ENCODE measurements around the gene SELENOI.

SELENOI gene

DNA sequence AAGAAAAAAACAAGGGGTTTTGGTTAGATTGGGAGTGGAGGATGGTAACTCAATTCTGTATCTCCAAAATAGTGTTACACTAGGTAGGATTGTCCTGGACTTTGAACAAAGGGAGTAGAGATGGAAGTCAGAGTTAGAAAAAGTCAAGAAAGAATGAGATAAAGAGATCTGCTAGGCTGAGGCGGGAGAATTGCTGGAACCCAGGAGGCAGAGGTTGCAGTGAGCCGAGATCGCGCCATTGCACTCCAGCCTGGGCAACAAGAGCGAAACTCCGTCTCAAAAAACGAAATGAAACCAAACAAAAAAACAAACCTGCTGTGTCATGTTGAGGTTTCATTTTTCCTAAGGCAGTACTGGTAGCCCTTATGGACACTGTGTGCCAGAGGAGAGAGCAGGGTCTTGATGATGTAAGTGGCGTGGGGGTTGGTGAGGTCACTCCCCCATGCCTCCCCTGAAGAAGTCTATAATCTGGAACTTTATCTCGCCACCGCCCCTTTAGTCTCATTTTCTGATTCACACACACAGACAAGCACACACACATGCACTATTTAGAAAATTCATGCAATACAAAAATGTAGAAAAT, 66.2 kb downstream of the SELENOI start:
- no peak for DNase-seq

DNA sequence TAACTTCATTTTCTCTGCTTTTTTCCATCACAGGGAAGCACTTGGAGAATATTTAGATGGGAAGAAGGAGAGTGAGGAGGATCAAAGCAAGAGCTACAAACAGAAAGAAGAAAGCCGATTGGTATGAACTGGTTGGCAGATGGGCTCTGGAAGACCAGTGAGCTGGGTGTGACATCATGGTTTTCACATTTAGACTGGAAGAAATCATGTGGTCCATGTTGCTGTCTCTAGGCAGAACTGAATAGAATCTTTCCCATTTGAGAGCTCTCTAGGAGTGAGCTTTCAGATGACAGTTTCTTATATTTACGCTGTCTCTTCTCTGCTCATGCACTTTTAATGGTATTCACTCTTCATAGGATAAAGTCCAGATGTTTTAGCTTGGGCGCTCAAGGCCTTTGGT, 68.4 kb downstream of the SELENOI start:
- no peak for DNase-seq

DNA sequence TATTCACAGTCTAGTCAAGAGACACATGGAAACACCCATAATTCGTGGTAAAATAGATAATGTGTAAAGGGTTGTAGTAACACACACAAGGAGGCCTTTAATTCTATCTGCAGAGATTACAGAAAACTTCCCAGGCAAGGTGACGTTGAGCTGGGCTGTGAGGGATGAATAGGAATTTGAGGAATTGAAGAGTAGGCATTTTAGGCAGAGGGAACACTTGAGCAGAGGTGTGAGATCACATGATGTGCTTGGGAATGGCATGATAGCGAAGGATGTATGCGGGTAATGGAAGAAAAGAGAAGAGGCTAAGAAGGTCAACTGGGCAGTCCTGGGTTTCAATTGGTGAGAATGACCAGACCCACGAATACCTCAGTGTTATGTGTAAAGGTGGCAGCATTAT, 76.0 kb downstream of the SELENOI start:
- no peak for DNase-seq

DNA sequence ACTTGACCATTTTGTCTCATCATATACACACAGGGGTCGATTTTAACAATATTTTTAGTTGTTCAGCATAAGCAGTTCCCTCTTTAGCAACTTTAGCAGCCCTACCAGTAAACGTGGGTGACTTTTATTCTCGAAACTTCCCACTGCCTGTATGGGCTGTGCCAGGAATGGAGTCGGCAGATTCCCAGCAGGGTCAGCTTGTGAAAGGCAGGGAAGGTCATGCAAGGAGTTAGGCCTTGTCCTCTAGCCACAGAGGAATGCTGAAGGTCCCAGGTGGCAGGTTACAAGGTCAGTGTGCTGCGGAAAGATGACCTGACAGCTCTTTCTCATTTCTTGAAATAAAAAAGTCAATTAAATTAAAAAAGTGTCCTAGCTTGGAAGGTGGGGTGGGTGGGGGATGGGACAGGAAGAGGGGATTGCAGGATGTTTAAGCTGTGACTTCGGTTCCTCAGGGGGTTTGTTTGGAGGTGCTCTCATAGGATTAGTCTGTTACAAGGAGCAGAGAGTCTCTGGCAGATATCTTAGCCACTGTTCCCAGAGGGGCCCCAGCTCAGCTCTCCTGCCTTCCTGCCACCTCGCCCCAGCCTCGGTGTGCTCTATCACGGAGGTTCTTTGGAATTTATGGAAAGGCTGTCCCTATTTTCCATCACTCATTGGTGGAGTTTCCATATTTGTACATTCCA, 77.1 kb downstream of the SELENOI start:
- DNase-seq: no peak

DNA sequence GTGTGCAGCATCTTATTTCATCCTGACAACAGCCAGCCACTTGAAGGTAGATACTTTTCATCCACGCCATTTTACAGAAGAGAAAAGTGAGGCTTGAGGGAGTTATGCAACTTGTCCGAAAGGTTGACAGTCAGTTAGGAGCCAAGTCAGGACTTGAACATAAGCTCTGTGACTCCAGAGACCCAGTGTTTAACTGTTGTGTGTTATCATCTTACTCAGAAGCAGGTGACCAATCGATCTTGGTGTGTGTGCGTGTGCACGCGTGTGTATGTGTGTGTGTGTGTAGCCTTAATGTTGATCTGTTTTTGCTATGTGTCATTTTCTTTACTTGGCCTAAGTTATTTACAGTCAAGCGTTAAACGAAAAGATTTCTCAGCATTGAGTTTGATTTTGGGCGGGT, 77.8 kb downstream of the SELENOI start:
- DNase-seq: no peak

DNA sequence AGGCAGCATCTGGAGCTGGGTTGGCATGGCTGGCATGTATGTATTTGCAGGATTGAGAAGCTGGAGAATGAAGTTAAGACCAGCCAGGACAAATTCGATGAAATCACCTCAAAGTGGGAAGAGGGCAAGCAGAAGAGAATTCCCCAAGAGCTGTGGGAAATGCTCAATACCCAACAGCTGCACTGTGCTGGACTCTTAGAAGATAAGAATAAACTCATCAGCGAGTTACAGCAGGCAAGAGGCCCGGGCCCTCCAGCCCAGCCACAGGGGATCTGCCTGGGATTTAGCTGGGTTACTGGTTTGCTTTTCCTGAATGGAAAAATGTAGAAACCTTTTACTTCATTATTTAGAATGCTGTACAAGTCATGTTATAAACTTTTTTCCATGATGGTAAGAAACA, 78.3 kb downstream of the SELENOI start:
- no peak for DNase-seq

DNA sequence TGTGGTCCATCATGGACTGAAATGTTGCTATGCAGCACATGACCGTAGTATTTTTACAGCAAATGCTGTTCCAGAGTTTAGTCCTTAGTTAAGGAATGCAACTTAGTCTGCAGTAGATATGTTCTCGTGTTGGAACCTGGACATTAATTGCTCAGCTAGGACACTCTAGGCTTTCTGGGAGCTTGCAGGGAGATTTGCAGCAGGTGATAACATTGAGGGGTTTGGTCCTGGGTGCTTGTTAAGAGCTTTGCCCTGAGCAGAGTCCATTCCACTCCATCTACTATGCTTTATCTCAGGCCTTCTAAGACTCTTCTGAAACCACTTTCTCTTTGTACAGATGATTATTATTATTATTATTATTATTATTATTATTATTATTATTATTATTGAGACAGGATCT, 82.9 kb downstream of the SELENOI start:
- DNase-seq: no peak

DNA sequence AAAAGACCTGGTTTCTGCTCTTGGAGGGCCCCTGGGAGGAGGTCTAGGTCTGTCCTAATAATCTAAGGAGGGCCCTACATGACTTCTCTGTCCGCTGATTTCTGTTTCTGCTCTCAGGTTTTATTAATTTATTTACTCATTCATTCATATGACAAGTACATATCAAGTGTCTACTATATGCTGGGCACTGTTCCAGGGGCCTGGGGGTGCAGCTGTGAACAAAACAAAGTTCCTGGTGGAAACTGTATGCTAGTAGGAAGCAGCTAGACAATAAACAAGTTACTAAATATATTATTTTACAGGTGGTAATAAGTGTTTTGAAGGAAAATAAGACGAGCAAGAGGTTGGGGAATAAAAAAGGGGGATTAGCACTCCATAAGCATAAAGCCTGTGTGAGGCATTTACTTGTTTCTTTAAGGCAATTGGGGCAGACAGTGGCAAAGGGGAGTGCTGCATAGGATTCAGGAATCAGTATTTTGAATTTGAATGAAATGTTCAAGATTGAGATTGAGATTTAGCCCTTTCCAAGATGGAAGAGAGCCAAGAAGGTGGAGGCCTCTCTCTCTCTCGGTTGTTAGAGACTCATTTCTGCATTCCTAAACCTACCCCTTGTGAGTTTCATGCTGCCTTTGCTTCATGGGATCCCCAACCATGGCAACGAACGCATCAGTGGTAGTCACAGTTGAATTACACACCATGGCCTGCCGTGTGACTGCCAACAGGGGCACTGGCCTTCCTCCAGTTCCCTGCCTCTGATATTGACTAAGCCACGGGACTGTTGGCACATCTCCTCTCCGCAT, 84.0 kb downstream of the SELENOI start:
- DNase-seq: peak; percentile 11 to 86 (median 60)

DNA sequence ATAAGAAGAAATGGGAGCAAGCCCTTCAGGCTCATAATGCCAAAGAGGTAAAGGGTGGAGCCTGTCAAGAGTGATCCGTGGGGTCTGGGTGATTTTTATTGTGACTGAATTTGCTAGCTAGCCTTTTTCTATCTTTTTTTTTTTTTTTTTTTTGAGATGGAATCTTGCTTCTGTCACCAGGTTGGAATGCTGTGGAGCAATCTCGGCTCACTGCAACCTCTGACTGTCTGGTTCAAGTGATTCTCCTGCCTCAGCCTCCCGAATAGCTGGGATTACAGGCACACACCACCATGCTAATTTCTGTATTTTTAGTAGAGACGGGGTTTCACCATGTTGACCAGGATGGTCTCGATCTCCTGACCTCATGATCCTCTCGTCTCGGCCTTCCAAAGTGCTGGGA, 84.9 kb downstream of the SELENOI start:
- no peak for DNase-seq

DNA sequence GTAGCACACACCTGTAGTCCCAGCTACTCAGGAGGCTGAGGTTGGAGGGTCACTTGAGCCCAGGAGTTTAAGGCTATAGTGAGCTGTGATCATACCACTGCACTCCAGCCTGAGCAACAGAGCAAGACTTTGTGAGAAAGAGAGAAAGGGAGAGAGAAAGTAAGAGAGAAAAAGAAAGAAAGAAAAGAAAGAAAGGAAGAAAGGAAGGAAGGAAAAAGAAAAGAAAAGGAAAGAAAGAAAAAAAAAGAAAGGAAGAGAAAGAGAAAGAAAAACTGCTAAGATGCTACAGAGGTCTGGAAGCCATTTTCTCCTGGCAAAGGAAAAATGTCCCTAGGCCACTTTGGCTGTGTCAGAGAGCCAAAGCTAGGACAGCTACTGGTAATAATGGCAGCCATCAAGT, 86.4 kb downstream of the SELENOI start:
- DNase-seq: no peak

DNA sequence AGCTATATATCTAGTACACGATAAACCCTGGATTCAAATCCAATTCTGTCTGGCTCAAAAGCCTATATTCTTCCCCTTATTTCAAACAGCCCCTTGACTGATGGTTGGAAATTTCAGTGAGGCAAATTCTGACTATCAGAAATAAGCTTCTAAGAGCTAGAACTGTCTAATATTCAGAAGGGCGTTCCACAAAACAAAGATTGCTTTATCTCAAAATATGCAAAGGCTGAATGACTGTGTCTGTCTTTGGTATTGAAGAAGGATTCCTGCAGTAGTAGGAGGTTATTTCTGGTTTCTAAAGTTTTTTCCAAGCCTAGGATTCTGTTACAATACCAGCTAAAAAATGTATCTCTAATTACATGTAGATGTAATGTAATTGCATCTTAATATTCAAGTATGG, 86.9 kb downstream of the SELENOI start:
- no peak for DNase-seq

DNA sequence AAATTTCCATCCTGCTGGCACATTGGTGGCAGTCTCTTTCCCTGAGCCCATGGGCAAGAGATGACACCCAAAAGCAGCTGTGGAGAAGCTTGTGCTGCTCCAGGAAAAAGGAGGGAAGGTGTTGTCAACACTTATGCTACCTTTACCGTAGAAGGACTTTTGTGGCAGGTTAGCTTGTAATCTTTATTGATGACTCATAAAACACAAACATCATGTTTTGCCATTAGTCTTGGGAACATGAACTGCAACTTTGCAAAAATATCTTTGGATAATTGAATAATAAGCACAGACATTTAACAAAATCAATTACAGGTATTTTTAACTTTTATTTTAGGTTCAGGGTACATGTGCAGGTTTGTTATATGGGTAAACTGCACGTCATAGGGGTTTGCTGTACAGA, 89.2 kb downstream of the SELENOI start:
- DNase-seq: no peak

DNA sequence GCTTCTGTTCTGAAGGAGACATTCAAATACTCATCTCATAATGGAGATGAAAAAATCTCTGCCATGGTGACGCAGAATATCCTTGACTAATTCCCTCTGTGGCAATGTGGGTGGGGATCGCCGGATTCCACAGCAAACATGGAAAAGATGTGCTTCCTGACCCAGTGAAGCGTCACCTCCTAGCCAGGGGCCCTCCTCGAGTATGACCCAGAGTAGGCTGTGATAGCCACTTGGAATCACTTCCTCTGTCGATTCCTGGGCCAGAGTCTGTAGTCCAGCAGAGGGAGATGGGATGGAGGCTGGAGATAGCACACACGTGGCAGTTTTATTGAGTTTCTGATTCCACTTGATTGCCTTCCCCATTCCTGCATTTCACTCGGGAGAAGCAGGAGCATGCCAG, 92.6 kb downstream of the SELENOI start:
- no peak for DNase-seq

DNA sequence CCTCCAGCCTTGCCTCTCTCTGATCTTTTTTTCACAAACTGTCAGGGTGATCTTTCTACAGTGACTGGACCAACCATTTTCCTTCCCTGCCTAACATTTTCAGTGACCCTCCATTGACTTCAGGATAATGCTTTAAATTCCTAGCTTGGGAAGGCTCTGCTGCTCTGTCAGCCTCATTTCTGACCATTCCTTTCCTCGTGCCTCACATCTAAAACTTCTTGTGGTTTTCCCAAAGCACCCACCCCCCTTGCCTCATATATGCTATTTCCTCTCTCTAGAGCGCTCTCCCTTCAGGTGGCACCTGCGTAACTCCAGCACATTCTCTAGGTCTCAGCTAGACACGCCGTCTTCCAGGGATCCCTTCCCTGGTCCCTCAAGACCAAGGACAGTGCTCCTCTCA, 93.0 kb downstream of the SELENOI start:
- DNase-seq: no peak

DNA sequence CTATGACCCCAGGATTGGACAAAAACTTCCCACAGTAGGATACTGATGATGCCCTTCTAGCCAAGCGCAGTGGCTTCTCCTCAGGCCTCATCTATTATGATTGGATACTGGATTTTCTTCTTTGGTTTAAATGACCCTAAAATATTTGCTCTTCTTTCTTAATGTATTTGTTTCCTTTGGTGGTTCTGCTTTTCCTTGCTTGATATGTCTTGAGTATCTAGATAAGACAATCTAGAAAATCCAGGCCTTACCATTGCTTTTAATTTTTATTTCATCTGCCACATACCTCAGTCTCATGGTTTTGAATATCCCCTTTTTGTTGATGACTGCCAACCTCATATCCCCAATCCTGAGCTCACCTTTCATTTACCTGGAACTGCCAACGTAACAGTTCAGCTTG, 96.4 kb downstream of the SELENOI start:
- DNase-seq: no peak

DNA sequence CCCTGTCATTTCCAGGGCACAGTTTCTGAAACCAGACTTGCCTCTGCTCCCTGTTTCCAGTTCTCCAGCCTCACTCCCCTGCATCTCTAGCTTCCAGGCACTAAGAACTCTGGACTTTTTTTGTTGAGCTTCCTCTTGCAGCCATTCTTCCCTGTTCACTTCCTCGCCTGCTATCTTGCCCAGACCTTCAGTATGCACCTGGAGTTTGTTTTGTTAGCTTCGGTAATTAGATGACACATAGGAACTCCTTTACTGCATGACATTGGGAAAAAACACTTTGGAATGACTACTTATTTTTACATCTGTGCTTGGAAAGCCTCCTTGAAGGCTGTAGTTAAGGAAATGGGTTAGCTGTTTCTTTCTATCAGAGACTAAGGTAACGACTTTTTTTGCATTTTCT, 96.8 kb downstream of the SELENOI start:
- no peak for DNase-seq

DNA sequence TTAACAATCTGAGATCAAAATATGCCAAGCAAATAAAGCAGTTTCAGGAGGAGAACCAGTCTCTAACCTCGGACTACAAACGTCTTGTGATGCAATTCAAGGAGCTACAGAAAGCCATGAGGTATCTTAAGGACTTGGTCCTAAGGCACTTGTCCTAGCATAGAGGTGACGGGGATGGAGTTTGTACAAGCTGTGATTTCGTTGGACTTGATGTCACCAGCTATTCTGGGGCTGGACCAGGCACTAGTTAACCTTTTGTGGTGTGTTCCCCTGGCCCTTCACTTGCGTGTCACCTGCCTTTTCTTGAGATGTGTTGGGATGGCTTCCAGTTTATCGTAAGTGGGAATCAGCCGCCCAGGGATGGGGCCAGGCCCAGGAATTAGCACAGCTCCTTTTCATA, 98.3 kb downstream of the SELENOI start:
- no peak for DNase-seq
